Kidney epithelial cell (primary cell): ENCODE measurements around the gene INCENP. TPM values are rescaled to one million over a fixed set of nuclear protein-coding genes. Genes with fewer than 3 reads are reported as not detected.

Experiments used
- DNase-seq: peaks from one replicate; pipeline ENCODE4 v3.0.0-alpha.2; 2010; ENCODE audit warnings: low read depth
- H3K27me3 ChIP-seq: 2 replicates; pipeline ENCODE4 v1.6.0; 2011; ENCODE audit warnings: low read length; ENCODE audit not compliant: control insufficient read depth, insufficient read depth
- H3K36me3 ChIP-seq: 2 replicates; pipeline ENCODE4 v1.5.1; 2011; ENCODE audit warnings: low read length; ENCODE audit not compliant: control insufficient read depth, insufficient read depth
- H3K4me3 ChIP-seq: 2 replicates; pipeline ENCODE4 v1.5.1; 2011; ENCODE audit warnings: low read depth, mild to moderate bottlenecking, control low read depth, low read length
- total RNA-seq: library from RNA; depleted of rRNA; stranded (reverse); fragments of >200 nt; gene quantifications from 2 replicates; pipeline ENCODE4 v1.2.3, GENCODE V29; 2015
- TF ChIP-seq, protein P1 (sequence below): IDR thresholded peaks from 2 replicates; pipeline ENCODE4 v1.5.1; 2011; ENCODE audit warnings: mild to moderate bottlenecking, moderate library complexity, low read length, control low read depth, inconsistent platforms; ENCODE audit not compliant: insufficient read depth, poor library complexity, severe bottlenecking

Gene INCENP
- total RNA-seq, 1 donor from 2014 or later, result 18.8 TPM

DNA sequence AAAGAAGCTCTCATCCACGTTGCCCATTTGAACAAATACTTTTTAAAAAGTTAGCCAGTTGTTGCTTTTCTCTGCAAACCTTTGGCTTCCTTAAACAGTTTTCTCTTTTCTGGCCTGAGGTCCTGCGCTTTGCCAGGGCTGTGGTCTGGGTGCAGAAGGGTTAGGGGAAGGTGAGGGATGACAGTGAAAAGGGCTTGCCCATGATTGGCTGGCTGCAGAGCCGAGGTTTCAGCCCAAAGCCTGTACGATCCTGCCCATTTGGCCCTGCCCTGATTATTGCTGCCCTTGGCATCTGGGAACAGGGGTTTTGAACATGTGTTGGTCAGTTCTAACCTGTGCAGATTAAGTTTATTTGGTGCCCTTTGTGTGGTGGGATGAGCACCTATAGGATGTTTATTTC is 1.5 kb downstream of the INCENP start:
- TF ChIP-seq, protein P1, sequence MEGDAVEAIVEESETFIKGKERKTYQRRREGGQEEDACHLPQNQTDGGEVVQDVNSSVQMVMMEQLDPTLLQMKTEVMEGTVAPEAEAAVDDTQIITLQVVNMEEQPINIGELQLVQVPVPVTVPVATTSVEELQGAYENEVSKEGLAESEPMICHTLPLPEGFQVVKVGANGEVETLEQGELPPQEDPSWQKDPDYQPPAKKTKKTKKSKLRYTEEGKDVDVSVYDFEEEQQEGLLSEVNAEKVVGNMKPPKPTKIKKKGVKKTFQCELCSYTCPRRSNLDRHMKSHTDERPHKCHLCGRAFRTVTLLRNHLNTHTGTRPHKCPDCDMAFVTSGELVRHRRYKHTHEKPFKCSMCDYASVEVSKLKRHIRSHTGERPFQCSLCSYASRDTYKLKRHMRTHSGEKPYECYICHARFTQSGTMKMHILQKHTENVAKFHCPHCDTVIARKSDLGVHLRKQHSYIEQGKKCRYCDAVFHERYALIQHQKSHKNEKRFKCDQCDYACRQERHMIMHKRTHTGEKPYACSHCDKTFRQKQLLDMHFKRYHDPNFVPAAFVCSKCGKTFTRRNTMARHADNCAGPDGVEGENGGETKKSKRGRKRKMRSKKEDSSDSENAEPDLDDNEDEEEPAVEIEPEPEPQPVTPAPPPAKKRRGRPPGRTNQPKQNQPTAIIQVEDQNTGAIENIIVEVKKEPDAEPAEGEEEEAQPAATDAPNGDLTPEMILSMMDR, result no peak
- H3K36me3 ChIP-seq, result no peaks in the 10 kb centered on the region
- DNase-seq, result no peak
- H3K27me3 ChIP-seq, result no peaks in the 10 kb centered on the region
- peak overlapping the region; percentile 79 for H3K4me3 ChIP-seq

DNA sequence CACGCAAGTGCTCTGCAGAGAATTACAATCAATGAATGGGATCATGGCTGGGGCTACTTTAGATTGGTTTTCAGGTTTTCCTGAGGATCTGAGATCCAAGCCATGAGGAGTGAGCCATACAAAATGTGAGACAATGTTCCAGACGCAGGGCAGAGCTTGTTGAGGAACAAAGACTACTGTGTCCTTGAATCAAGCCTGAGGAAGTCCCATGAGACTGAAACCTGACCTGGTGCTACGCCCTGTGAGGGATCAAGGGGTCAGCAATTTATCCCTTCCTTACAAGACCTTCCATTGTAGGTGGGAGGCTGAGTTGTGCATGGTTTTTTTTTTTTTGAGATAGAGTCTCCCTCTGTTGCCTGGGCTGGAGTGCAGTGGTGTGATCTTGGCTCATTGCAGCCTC is 2.1 kb downstream of the INCENP start:
- Histone ChIP-seq H3K4me3 (no peak overlapping the region), H3K36me3 (no peaks in the 10 kb centered on the region), H3K27me3 (no peaks in the 10 kb centered on the region)
- DNase-seq, result no peak
- TF ChIP-seq, protein P1, result no peak

DNA sequence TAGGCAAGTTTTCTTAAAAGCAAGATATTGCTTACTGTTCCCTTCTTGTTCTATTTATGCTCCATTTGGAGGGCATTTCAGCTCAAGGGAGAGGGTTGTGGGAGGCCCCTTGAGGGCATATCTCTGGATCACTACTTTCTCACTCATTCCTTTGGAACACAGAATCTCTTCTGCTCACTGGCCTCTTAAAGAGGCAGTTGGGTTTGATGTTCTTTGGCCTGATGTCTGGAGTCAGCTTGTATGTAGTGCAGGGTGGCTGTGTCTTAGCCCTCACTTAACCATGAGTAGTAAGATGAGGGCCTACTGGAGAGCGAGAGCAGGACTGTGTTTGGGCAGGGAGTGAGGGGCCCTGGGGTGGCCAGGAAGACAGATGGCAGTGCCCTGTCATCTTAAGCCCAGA is 3.6 kb downstream of the INCENP start:
- H3K4me3 ChIP-seq, result no peak overlapping the region
- DNase-seq, result no peak
- no peaks in the 10 kb centered on the region for H3K27me3 ChIP-seq
- TF ChIP-seq, protein P1, result no peak
- H3K36me3 ChIP-seq, result no peaks in the 10 kb centered on the region

DNA sequence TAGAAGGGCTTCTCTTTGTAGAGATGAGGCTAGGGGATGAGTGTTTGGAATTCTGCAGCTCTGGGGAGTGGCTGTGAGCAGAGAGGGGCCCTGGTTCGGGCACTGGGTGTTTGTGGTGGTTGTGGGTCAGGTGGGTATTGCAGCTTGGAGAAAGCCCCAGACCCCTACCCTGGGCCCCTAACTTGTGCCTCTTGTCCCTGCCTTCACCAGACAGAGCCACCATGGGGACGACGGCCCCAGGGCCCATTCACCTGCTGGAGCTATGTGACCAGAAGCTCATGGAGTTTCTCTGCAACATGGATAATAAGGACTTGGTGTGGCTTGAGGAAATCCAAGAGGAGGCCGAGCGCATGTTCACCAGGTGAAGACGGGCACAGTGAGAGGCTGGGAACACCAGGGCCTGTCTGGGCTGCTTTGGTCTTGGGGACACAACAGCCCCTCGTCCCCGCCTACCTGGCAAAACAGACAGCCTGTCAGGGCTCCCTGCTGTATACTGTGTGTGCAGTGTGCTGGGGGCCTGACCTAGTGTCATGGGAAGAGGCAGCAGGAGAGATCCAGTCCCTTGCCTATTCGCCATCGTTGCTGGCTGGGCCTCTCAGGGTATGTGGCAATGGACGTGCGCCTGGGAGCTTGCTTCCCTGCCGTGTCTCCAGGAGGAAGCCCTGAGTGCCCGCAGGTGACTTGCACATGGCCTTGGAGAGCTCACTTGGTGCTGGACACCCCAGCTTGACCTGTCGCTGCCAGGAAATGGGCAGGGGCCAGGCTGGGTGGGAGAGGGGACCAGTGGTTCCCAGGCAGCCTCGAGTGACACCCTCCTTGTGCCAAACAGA is 4.3 kb downstream of the INCENP start:
- Histone ChIP-seq H3K27me3 (no peaks in the 10 kb centered on the region), H3K36me3 (no peaks in the 10 kb centered on the region), H3K4me3 (no peak overlapping the region)
- TF ChIP-seq, protein P1, result no peak
- no peak for DNase-seq

DNA sequence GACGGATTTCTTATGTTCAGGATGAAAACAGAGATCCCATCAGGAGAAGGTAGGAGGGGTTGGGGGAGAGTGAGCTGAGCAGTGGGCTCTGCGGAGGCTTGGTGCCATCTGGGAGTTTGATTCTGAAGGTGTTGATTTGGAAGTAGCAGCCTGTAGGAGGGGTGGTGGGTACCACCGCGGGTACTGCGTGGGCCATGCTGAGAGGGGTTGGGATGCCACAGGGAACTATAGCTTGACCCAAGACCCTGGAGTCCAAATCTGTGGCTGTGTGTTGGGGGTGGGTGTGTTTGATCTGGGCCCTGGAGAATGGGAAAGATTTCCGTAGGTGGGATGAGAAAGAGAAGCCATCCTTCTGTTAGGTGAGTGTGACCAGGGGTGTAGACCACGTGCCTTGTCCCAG is 5.0 kb downstream of the INCENP start:
- H3K36me3 ChIP-seq, result no peaks in the 10 kb centered on the region
- TF ChIP-seq, protein P1, result no peak
- no peak for DNase-seq
- no peaks in the 10 kb centered on the region for H3K27me3 ChIP-seq
- H3K4me3 ChIP-seq, result no peak overlapping the region
